Measurements from ENCODE around the gene FUT3.

Gene FUT3

DNA sequence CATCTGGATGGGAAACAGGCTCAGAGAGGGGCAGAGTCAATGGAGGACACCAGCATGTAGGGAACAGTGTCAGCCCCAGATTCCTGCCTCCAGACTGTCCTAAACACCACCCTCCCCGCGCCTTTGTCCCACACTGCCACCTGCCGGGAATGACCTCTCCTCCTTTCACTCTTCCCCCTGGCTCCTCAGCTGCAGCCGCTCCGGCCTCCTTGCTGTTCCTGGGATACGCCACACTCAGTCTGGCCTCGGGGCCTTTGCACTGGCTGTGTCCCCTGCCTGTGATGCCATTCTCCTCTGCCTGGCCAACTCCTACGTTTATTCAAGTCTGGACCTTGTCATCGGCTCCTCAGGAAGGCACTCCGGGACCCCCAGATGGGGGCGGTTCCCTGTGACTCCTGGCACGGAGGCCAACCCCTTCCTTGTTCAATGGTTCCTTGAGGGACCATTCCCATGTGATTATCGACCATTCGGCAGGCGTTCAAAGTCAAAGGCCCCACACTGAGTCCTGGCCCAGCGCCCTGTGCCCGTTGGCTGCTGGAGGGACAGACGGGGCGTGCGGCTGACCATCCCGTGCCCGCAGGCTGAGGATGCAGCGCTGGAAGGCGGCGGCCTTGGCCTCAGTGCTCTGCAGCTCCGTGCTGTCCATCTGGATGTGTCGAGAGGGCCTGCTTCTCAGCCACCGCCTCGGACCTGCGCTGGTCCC is 27.5 kb downstream of the FUT3 start:
- no peak for DNase-seq

GRCh38 chr19:5822181-5822844 is 28.9 kb downstream of the FUT3 start:
- no peak for DNase-seq

- no peak for DNase-seq
Measured at GRCh38 chr19:5821521-5822180, 29.6 kb downstream of the FUT3 start.

- no peak for DNase-seq
Measured at GRCh38 chr19:5820785-5821184, 30.5 kb downstream of the FUT3 start.

- DNase-seq = no peak
Measured at GRCh38 chr19:5818594-5818993, 32.7 kb downstream of the FUT3 start.

DNA sequence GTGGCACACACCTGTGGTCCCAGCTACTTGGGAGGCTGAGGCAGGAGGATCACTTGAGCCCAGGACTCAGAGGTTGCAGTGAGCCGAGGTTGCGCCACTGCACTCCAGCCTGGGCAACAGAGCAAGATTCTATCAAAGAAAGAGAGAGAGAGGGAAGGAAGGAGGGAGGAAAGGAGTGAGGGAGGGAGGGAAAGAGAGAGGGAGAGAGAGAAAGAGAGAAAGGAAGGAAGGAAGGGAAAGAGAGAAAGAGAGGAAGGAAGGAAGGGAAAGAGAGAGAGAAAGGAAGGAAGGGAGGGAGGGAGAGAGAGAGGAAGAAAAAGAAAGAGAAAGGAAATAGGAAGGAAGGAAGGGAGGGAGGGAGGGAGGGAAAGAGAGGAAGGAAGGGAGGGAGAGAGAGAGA is 34.0 kb downstream of the FUT3 start:
- no peak for DNase-seq

DNA sequence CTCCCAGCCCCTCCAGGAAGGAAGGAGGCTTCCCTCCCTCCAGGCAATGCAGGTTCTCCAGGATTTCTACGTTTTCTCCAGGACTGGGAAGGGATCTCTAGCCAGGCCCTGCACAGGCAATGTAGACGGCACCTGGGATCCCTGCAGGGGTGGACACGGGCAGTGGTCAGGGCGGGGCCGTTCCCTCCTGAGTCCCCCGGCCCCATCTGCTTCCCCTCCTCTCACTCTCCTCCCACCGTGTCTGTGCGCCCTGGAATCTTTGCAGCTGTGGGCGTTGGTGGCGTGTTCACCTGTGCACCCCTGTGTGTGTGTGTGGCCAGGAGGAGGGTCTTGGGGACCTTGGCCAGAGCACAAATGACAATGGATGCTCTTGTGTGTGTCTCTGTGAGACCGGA is 36.4 kb downstream of the FUT3 start:
- DNase-seq = no peak

DNA sequence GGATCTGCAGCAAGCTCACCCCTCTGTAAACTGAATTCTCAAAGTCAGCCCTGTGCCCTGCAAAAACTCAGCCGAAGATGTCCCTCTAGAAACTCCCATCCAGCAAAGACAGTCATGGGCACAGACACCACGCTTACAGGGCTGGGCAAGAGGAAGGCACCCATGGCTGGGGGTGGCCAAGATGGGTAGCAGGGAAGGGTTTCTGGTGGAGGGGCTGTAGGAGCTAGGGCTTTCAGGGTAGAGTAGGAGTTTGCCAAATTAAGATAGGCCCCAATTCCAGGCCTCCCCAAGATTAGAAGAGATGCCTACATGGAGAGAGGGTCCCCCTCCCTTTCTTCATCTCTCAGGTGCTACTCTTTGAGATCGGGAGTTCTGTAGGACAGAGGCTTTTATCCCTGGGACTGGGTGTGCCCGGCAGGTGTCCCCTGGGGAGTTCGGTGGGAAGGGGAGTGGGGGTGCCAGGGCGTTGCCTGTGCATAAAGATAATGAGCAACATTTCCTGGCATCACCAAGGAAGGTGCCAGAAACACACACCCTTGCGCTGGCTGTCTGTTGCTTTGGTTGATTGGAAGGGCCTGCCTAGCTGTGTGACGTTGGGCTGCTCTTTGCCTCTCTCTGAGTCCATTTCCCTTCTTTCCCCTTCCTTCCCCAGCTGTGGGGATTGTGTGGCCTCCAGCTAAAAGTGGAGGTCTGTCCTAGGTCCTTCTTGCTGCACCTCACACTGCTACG is 37.0 kb downstream of the FUT3 start:
- DNase-seq = no peak

GRCh38 chr19:5811117-5811516 is 40.1 kb downstream of the FUT3 start:
- no peak for DNase-seq

- DNase-seq = no peak
Measured at GRCh38 chr19:5809469-5809868, 41.8 kb downstream of the FUT3 start.

- no peak for DNase-seq
Measured at GRCh38 chr19:5809053-5809452, 42.2 kb downstream of the FUT3 start.

DNA sequence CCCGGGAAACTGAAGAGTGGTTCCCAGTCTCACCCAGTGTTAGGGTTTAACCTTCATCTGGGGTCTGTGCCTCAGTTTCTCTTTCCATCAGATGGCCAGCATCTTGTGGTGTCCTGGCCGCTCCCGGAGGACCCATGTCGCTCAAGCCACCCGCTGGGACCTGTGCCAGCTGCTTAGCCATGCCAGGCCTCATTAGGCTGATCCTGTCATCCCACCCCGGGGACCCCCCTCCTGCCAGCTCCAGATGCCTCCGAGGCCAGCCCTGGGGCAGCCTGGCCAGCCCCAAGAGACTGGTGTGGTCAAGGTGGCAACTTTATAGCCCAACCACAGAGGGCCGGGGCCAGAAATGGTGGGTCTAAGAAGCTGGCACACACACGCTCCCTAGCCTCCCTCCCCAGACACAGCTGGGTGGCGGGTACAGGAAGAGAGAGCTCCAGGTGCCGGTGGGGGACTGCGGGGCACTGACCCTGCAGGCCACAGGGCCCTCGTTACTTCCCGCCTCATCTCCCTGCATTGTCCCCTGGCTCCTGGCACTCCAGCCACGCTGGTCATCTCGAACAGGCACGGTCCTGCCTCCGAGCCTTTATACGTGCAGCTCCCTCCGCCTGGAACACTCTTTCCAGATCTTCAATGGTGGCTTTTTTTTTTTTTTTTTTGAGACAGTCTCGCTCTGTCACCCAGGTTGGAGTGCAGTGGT is 43.0 kb downstream of the FUT3 start:
- DNase-seq = no peak

- DNase-seq = no peak
Measured at GRCh38 chr19:5806905-5807304, 44.3 kb downstream of the FUT3 start.

DNA sequence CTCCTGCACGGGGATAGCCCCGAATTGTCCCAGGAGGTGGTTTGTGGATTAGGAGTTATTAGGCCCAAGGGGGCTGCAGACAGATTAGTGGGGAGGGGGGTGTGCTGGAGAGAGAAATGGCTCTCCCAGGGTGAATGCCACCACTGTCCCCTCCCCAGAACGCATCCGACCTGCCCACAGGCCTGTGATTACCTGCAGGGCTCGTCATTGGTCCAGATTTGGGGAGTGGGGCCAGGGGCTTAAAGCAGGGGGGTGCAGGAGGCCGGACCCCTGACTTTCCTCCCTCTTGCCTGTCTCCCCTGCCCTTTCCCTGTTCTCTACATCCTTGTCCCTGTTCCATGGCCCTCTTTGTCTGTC is 45.1 kb downstream of the FUT3 start:
- DNase-seq = no peak

DNA sequence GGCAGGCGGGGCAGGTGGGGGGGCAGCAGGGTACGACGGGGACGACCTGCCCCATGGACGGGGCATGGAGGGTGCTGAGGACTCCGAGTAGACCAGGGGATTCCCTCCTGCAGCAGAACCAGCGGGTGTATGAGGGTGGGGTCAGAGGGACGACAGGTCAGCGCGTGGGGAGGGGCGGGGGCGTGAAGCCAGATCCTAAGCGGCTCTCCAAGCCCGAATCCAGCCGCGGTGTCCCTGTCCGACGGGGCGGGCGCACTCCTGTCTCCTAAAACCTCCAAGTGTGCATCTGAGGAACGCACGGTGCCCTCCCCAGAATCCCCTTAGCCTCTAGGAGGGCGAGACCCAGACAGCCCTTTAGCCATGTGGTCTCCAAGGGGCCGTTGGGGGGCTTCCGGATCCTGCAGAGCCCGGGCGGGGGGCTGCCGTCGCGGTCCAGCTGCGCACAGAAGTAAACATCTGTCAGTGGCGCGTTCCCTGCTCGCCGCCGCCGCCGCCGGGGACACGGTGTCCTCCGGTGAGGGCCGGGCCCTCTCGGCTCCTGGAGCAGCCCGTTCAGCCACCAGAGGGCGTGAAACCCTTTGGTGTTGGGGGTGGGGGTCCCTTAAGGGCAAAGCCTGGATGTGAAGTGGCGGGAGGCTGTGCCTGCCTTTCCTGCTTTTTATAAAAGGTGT is 45.7 kb downstream of the FUT3 start:
- DNase-seq = peak in 4 of 5 experiments; percentile 29 to 57 (median 46)

- peak in 3 of 5 experiments; percentile 34 to 51 (median 45) for DNase-seq
Measured at GRCh38 chr19:5804516-5805461, 46.5 kb downstream of the FUT3 start, which contains the start of gene NRTN. Gene NRTN, plus strand, starts transcription at chr19:5805067. Its CDS starts 19,099 bp downstream, at chr19:5824166.

DNA sequence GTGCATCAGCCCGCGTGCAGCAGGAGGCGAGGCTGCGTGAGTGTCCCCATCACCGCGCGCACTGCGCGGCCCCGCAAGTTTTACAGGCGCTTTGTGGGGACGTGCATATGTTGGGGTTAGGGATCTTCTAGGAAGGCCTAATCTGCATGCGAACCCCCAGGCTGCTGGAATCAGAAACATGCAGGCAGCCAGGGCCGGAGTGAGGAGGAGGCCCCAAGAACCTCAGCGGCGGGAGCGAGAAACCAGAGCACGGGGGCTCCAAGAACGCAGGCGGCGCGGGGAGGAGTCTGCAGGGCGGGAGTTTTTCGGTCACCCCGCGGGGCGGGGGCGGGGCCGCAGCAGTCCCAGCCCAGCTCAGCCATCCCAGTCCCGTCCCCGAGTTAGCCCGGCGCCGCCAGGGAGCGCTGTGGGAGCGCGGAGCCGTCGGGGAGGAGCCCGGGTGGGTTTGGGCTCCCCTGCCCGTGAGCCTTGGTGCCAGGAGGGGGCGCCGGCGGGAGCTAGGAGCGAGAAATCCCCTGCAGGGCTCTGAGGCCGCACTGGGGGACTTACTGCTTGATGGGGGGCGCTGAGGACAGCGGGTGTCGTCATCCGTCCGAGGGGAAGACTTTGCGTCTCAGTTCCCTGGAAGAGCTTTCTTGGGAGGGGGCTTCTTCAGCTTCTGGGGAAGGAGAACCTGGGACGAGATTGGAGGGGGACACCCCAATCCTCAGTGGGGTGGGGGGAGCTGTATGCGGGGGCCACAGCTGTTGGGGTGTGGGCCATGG is 47.3 kb downstream of the FUT3 start:
- peak; percentile 83 to 91 (median 88) for DNase-seq

DNA sequence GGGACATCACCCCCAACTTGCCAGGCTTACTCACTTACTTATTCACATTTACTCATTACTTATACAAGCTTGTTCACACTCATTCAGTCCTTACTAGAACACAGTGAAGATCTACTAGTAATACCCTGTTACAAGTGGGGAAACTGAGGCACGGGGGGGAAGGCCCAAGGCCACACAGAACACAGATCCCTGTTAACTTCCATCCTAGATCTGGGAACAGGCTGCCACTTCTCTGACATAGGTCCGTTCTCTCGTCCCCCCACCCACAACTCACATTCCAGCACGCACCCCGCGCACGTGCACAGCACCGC is 47.9 kb downstream of the FUT3 start:
- no peak for DNase-seq

DNA sequence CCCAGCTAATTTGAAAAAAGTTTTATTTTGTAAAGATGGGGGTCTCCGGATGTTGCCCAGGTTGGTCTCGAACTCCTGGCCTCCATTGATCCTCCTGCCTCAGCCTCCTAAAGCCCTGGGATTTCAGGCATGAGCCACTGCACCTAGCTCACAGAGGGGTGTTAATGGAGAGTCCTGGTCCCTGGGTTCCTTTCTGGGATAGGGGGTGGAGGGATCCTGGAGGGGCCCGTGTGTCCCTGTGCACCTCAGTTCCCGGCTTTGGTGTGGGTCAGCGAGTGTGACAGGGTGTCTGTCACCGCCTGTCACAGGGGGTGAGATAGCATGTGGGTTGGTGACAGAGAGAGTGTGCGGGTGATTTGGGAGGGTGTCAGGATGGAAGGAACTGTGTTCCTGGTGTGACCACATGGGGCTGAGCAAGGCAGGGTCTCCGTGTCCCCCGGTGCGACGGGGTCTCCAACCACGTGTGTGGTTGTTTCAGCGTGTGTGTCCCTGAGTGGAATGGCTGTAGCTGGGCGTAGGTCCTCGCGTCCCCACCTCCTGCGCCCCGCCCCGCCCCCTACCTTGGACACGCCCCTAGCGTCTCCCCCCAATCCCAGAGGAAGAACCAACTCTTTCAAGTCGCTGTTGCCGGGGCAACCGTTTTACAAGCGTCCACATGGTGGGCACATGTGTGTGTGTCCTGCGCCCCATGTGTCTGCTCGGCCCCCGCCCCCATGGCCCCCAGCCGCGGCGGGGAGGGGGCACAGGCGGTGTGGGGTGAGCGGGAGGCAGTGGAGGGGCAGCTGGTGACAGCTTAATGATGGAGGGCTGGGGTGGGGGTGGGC is 49.2 kb downstream of the FUT3 start:
- DNase-seq = no peak
